Right kidney (tissue), 1 donor: ENCODE results near the gene MTCP1.

ENCODE experiments used
- DNase-seq: peaks from one replicate; pipeline ENCODE4 v3.0.0-alpha.2; 2016

Gene MTCP1

GRCh38 chrX:155054255-155054654 is 16.7 kb downstream of the MTCP1 start:
- DNase-seq, result no peak

DNA sequence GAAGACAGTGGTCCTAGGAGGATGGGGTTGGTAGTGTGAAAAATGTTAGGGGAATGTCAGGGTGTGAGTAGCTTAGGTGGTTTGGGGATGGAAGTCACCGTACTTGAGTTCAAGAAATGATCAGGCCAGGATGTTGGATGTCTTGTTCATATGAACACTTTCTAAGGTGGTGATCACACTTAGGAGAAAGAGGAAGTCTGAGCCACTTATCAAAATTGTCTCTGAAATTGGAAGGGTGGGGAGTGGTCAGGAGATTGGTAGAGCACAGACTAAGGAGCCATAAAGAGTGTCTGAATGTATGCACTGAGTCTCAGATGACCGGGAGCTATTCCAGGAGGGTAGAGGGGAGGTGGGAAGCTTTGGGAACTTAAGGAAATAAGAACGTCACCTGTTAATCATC is 17.3 kb downstream of the MTCP1 start:
- DNase-seq, result no peak

DNA sequence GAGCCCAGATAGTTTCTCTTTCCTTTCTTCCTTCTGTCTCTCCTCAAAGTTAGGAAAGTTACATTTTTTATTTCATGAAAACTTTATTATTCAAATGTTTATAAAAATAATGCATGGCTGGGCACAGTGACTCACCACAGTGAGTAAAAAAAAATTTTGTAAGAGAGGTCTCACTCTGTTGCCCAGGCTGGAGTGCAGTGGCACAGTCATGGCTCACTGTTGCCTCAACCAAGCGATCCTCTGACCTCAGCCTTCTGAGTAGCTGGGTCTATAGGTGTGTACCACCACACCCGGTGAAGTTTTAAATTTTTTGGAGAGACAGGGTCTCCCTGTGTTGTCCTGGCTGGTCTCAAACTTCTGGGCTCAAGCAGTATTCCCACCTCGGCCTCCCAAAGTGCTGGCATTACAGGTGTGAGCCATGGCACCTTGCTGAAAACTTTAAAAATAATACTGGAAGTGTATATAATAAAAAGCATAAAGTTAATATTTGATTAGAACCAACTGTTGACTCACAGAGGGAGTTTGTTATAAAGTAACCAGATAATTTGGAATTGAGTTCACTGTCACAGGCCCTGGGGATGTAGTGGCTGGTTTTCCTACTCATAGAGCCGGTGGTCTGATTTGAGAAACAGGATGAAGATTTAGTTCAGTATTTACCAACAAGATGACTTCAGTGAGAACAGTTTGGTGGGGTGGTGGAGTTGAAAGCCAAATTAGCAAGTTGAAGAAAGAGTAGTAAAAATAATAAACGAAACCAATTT is 18.0 kb downstream of the MTCP1 start:
- DNase-seq, result no peak

- DNase-seq, result no peak
These were observed 21.8 kb downstream of the MTCP1 start for GRCh38 chrX:155048977-155049619.

GRCh38 chrX:155046811-155047528 is 24.0 kb downstream of the MTCP1 start:
- DNase-seq, result no peak

- no peak for DNase-seq
These were observed 24.7 kb downstream of the MTCP1 start for GRCh38 chrX:155046129-155046810.

DNA sequence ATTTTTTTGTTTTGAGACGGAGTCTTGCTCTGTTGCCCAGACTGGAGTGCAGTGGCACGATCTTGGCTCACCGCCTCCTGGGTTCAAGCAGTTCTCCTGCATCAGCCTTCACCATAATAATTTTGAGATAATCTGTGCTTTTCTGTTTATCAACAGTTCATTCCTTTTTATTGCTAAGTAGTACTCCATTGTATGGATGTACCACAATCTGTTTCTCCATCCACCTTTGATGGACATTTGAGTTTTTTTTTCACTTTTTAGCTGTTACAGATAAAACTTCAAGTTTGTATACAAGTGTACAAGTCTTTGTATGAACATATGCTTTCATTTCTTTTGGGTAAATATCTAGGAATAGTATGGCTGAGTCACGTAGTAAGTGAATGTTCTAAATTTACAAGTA is 35.2 kb downstream of the MTCP1 start:
- DNase-seq, result no peak

DNA sequence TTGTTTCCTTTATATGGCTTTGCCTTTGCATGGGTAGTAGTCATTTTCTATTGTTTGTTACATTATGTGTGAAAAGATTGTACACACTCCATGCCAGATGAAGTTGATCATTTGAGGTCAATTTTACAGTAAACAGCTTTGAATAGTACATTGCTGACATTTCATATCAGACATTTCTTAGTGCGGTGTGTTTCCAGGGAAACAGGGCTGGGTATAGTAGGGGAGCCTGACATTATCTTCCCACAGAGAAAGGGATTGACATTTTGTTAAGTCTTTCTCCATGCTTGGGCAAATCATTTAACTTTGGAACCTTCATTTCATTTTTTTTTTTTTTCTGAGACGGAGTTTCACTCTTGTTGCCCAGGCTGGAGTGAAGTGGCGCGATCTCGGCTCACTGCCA is 39.3 kb downstream of the MTCP1 start:
- DNase-seq, result no peak

GRCh38 chrX:155028877-155029291 is 42.1 kb downstream of the MTCP1 start:
- DNase-seq, result no peak

DNA sequence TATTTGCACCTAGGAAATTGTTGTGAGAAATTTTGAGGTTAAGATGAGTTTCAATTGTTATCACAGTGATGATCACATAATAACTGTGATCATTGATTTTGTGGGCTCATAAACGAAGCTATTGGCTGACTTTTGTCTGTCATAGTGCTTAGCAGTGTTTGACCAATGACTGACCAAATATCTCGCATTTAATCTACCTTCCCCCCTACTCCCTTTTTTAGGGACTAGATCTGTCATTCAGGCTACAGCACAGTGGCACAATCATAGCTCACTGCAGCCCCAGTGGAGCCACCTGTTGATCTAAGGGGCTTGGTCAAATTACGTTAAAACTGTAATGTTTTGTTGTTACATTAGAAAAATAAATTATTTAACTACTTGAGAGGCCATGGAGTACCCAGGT is 42.8 kb downstream of the MTCP1 start:
- no peak for DNase-seq

- DNase-seq, result no peak
These were observed 43.3 kb downstream of the MTCP1 start for GRCh38 chrX:155027509-155028066.

DNA sequence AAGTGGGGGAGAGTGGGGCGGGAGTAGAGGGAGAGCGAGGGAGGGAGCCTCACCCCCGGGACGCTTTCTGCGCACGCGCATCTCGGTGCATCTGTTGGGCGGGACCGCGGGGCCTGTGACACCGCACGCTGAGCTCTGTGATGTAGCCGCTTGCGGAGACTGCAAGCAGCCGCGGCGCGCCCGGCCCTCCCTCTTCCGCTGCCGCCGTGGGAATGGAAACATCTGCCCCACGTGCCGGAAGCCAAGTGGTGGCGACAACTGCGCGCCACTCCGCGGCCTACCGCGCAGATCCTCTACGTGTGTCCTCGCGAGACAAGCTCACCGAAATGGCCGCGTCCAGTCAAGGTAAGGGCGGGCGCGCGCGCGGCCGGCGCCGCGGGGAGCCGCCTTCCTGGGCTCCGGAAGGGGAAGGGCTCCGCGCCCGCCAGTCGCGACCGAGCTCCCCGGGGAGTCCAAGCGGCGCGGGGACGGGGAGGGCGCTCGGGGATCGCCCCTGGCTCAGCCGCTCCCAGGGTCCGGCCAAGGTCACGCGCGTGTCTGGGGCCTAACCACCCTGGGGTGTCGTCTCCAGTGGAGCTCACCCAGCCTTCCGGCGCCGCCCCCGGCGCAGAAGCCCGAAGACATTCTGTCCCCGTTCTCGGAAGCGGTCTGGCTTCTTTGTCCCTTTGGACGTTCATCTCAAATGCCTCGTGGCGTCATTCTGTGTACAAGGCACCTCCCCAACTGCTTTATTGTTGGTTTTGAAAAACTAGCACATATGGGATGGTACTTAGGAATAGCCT is 44.0 kb downstream of the MTCP1 start, which contains the start of gene FUNDC2:
Gene FUNDC2 (plus strand): TSS at position 118 of the 782 bp plus-strand sequence. CDS start 95 bp downstream, at position 213.
- DNase-seq, result peak; percentile 81

- DNase-seq, result no peak
These were observed 44.6 kb downstream of the MTCP1 start for GRCh38 chrX:155026420-155026726.

- no peak for DNase-seq
These were observed 46.8 kb downstream of the MTCP1 start for GRCh38 chrX:155023907-155024833.

GRCh38 chrX:155022585-155022984 is 48.4 kb downstream of the MTCP1 start, which contains the start of gene F8:
Gene F8 (minus strand): TSS chrX:155022723. CDS start chrX:155022552, 171 bp downstream.
- no peak for DNase-seq

DNA sequence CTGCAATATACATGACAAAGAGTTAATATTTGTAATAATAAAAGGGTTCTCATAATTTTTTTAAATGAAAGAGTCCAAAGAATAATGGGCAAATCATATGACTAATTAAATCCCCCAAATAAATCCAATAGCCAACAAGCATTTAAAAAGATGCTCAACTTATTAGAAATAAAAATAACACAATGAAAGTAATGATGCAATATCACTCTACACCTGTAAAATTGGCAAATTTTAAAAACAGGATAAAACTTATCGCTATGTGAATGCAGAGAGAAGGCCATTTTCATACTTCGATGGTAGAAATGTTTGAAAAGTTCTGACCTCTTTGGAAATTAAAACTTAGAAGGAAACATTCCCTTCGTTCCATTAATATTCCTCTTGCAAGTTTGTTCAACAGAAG is 50.3 kb downstream of the MTCP1 start:
- DNase-seq, result no peak
